H1 (cell line): ENCODE measurements around the gene DIPK1C. TPM values are rescaled to one million over a fixed set of nuclear protein-coding genes. Genes with fewer than 3 reads are reported as not detected.

Source experiments
- CTCF ChIA-PET: fragments of 300-600 bp; sonication (Branson Sonifier 250); formaldehyde crosslinking; loops from one replicate; lab custom pipeline; 2021; ENCODE audit not compliant: partially characterized antibody; lab: Charles Lee
- POLR2A ChIA-PET: fragments of 300-600 bp; sonication (Branson Sonifier 250); formaldehyde crosslinking; loops from one replicate; lab custom pipeline; 2021; ENCODE audit warnings: inconsistent platforms; ENCODE audit not compliant: partially characterized antibody; lab: Charles Lee
- DNase-seq, 2 experiments: peaks; one replicate each; pipeline versions ENCODE4 v3.0.0 to v3.0.0-alpha.2; 2010 to 2022; ENCODE audit warnings: low spot score in 2 of 2, low read depth in 1 of 2, mixed read lengths in 1 of 2
- FAIRE-seq: peaks from 2 replicates; lab custom pipeline; 2011; peaks lifted over from hg19 to GRCh38; lab: Jason Lieb, UNC
- H2AFZ ChIP-seq: 2 replicates; pipeline ENCODE4 v1.8.1; 2012; ENCODE audit warnings: low read length, inconsistent platforms
- H2AK5ac ChIP-seq: 2 replicates; pipeline ENCODE4 v1.6.1; 2013; ENCODE audit warnings: low read depth, low read length
- H2BK120ac ChIP-seq: replicated peaks from 2 replicates; pipeline ENCODE3; 2013; ENCODE audit warnings: low read depth, low read length, inconsistent platforms
- H2BK12ac ChIP-seq: 2 replicates; pipeline ENCODE4 v1.6.1; 2013; ENCODE audit warnings: low read depth, low read length
- H2BK15ac ChIP-seq: 2 replicates; pipeline ENCODE4 v1.6.1; 2013; ENCODE audit warnings: low read length
- H2BK20ac ChIP-seq: 2 replicates; pipeline ENCODE4 v1.6.1; 2013; ENCODE audit warnings: low read length
- H2BK5ac ChIP-seq: 2 replicates; pipeline ENCODE4 v1.6.1; 2013; ENCODE audit warnings: low read depth, low read length
- H3K14ac ChIP-seq: 2 replicates; pipeline ENCODE4 v1.6.1; 2013; ENCODE audit warnings: inconsistent platforms; ENCODE audit not compliant: insufficient read length
- H3K18ac ChIP-seq: 2 replicates; pipeline ENCODE4 v1.6.1; 2013; ENCODE audit warnings: low read length; ENCODE audit errors: extremely low read depth
- H3K23ac ChIP-seq: 2 replicates; pipeline ENCODE4 v1.6.1; 2013; ENCODE audit warnings: inconsistent platforms; ENCODE audit not compliant: insufficient read length
- H3K23me2 ChIP-seq: 2 replicates; pipeline ENCODE4 v1.6.1; 2013; ENCODE audit warnings: low read depth, low read length
- H3K27ac ChIP-seq: 2 replicates; pipeline ENCODE4 v1.6.1; 2011; ENCODE audit warnings: low read depth, low read length, inconsistent platforms
- H3K27me3 ChIP-seq, 4 experiments: replicated peaks in 1 of 4; 1 replicate in 1 of 4; 2 replicates in 3 of 4; pipeline versions ENCODE4 v1.6.1 to v1.8.1; 2011 to 2013; ENCODE audit warnings: low read length in 3 of 4, mild to moderate bottlenecking in 3 of 4, inconsistent platforms in 2 of 4, mixed read lengths in 2 of 4, moderate library complexity in 1 of 4; ENCODE audit not compliant: control insufficient read depth in 3 of 4, insufficient read depth in 3 of 4; ENCODE audit errors: extremely low read depth in 1 of 4
- H3K36me3 ChIP-seq, 4 experiments: 2 replicates each; pipeline versions ENCODE4 v1.6.1 to v1.8.1; 2011 to 2013; ENCODE audit warnings: mild to moderate bottlenecking in 4 of 4, low read length in 3 of 4, moderate library complexity in 2 of 4, control low read depth in 1 of 4, inconsistent platforms in 1 of 4; ENCODE audit not compliant: insufficient read depth in 4 of 4, control insufficient read depth in 2 of 4
- H3K4ac ChIP-seq: replicated peaks from 2 replicates; pipeline ENCODE3; 2013; ENCODE audit warnings: low read length, low read depth, mixed read lengths, inconsistent platforms; ENCODE audit not compliant: insufficient read length
- H3K4me1 ChIP-seq, 4 experiments: replicated peaks in 1 of 4; 1 replicate in 1 of 4; 2 replicates in 3 of 4; pipeline versions ENCODE4 v1.6.1 to v1.8.1; 2011 to 2013; ENCODE audit warnings: low read length in 3 of 4, inconsistent platforms in 2 of 4, mixed read lengths in 1 of 4; ENCODE audit not compliant: insufficient read depth in 4 of 4, control insufficient read depth in 3 of 4
- H3K4me2 ChIP-seq, 2 experiments: 2 replicates each; pipeline versions ENCODE4 v1.6.1 to v1.8.1; 2011 to 2013; ENCODE audit warnings: low read depth in 2 of 2, low read length in 2 of 2, control low read depth in 1 of 2, inconsistent platforms in 1 of 2, mild to moderate bottlenecking in 1 of 2; ENCODE audit not compliant: insufficient read depth in 1 of 2
- H3K4me3 ChIP-seq, 4 experiments: fragments of 200-600, 300-600 bp in 1 of 4; sonication (generic), shearing (Covaris generic), sonication (Bioruptor Twin) in 1 of 4; 2 replicates each; pipeline versions ENCODE4 v1.5.1 to v1.8.1; 2011 to 2016; ENCODE audit warnings: low read length in 4 of 4, low read depth in 3 of 4, control low read depth in 2 of 4, inconsistent platforms in 2 of 4, mild to moderate bottlenecking in 2 of 4, mixed read lengths in 1 of 4, moderate library complexity in 1 of 4; ENCODE audit not compliant: insufficient read depth in 2 of 4; ENCODE audit errors: extremely low read depth in 1 of 4
- H3K56ac ChIP-seq: replicated peaks from 2 replicates; pipeline ENCODE3; 2013; ENCODE audit warnings: low read depth, mild to moderate bottlenecking, mixed read lengths, low read length, inconsistent platforms; ENCODE audit not compliant: insufficient read length
- H3K79me1 ChIP-seq: 2 replicates; pipeline ENCODE4 v1.6.1; 2013; ENCODE audit warnings: low read depth, low read length, control low read depth
- H3K79me2 ChIP-seq, 2 experiments: 2 replicates each; pipeline versions ENCODE4 v1.6.1 to v1.8.1; 2012 to 2013; ENCODE audit warnings: low read length in 2 of 2, mild to moderate bottlenecking in 2 of 2, inconsistent platforms in 1 of 2; ENCODE audit not compliant: insufficient read depth in 2 of 2, control insufficient read depth in 1 of 2
- H3K9ac ChIP-seq, 4 experiments: replicated peaks in 1 of 4; 1 replicate in 1 of 4; 2 replicates in 3 of 4; pipeline versions ENCODE4 v1.6.1 to v1.8.1; 2011 to 2013; ENCODE audit warnings: low read depth in 3 of 4, low read length in 3 of 4, control low read depth in 2 of 4, mild to moderate bottlenecking in 2 of 4, moderate library complexity in 2 of 4, inconsistent platforms in 1 of 4; ENCODE audit errors: extremely low read depth in 1 of 4
- H3K9me3 ChIP-seq, 2 experiments: 2 replicates each; pipeline versions ENCODE4 v1.6.1 to v1.8.1; 2012 to 2013; ENCODE audit warnings: mild to moderate bottlenecking in 2 of 2, moderate library complexity in 2 of 2, control low read depth in 1 of 2, inconsistent platforms in 1 of 2, low read depth in 1 of 2, low read length in 1 of 2, mixed read lengths in 1 of 2; ENCODE audit not compliant: insufficient read depth in 2 of 2
- H4K20me1 ChIP-seq, 2 experiments: replicated peaks in 1 of 2; 2 replicates each; pipeline versions ENCODE3 to v1.8.1; 2011 to 2013; ENCODE audit warnings: inconsistent platforms in 2 of 2, low read length in 2 of 2, mild to moderate bottlenecking in 1 of 2; ENCODE audit not compliant: insufficient read depth in 2 of 2, control insufficient read depth in 1 of 2
- H4K5ac ChIP-seq: 2 replicates; pipeline ENCODE4 v1.6.1; 2013; ENCODE audit warnings: low read length, low read depth, mixed read lengths, inconsistent platforms; ENCODE audit not compliant: insufficient read length
- H4K8ac ChIP-seq: 2 replicates; pipeline ENCODE4 v1.8.0; 2013; ENCODE audit warnings: mild to moderate bottlenecking, moderate library complexity, low read length, inconsistent platforms; ENCODE audit not compliant: insufficient read depth; ENCODE audit errors: extremely low read depth
- H4K91ac ChIP-seq: replicated peaks from 2 replicates; pipeline ENCODE3; 2013; ENCODE audit warnings: low read length, mixed read lengths, inconsistent platforms; ENCODE audit not compliant: insufficient read length
- BACH1 ChIP-seq: IDR thresholded peaks from 2 replicates; pipeline ENCODE4 v1.6.1; 2012; ENCODE audit warnings: low read length, improper control_type of control experiment
- EGR1 ChIP-seq: IDR thresholded peaks from 2 replicates; pipeline ENCODE4 v1.6.1; 2011; ENCODE audit warnings: low read depth, low read length, borderline replicate concordance
- HDAC2 ChIP-seq, 2 experiments: fragments of 300-600 bp in 1 of 2; sonication (generic) in 1 of 2; IDR thresholded peaks; 2 replicates each; pipeline ENCODE4 v1.6.1; 2011 to 2012; ENCODE audit warnings: low read depth in 2 of 2, low read length in 2 of 2, mild to moderate bottlenecking in 2 of 2, moderate library complexity in 2 of 2, borderline replicate concordance in 1 of 2, inconsistent platforms in 1 of 2
- JUN ChIP-seq: IDR thresholded peaks from 2 replicates; pipeline ENCODE4 v1.6.1; 2011; ENCODE audit warnings: low read depth, mild to moderate bottlenecking, improper control_type of control experiment, low read length
- POLR2AphosphoS5 ChIP-seq: IDR thresholded peaks from 2 replicates; pipeline ENCODE4 v1.6.1; 2011; ENCODE audit warnings: low read depth, low read length
- SIRT6 ChIP-seq: IDR thresholded peaks from one replicate; pipeline ENCODE4 v1.7.1; 2012; ENCODE audit warnings: low read length, inconsistent platforms
- SP4 ChIP-seq: IDR thresholded peaks from 2 replicates; pipeline ENCODE4 v1.6.1; 2012; ENCODE audit warnings: low read length, inconsistent platforms
- SUZ12 ChIP-seq: fragments of 200-600 bp; sonication (generic); IDR thresholded peaks from 2 replicates; pipeline ENCODE4 v1.6.1; 2012; ENCODE audit warnings: mild to moderate bottlenecking, inconsistent platforms, low read length, moderate library complexity, mixed read lengths
- WGBS, 2 experiments: shearing (Covaris generic) in 1 of 2; methylation state at CpG; one replicate each; pipeline versions ENCODE4 v1.1.6 to v1.1.7; 2013 to 2015; ENCODE audit warnings: low lambda C conversion rate in 2 of 2, mixed read lengths in 2 of 2, inconsistent platforms in 1 of 2, low coverage in 1 of 2, missing lambda C conversion rate in 1 of 2; ENCODE audit not compliant: insufficient replicate concordance in 2 of 2, insufficient coverage in 1 of 2, insufficient read length in 1 of 2; ENCODE audit errors: extremely low coverage in 1 of 2, missing lambda C conversion rate in 1 of 2; 5-methylcytosine and 5-hydroxymethylcytosine counted together
- polyA plus RNA-seq, 7 experiments: library from polyadenylated mRNA; depleted of rRNA in 3 of 7; stranded (reverse) in 5 of 7; unstranded in 2 of 7; fragments of >200 nt in 5 of 7; fragments of 200-250 nt in 2 of 7; gene quantifications; 1 replicate in 5 of 7; 2 replicates in 1 of 7; 4 replicates in 1 of 7; pipeline versions ENCODE4 v1.2.1 to v1.2.3, GENCODE V29; 2011 to 2013; ENCODE audit warnings: missing spikeins in 2 of 7, mixed read lengths in 2 of 7
- total RNA-seq: library from RNA; stranded (reverse); fragmentation: NEBNext Ultra II Directional; extraction: Animal tissue kit (Norgen Biotek cat#: 25700); gene quantifications from 2 replicates; pipeline ENCODE4 v1.2.1, GENCODE V29; 2021
- TF ChIP-seq, protein P1 (sequence below): IDR thresholded peaks from 2 replicates; pipeline ENCODE4 v1.6.1; 2012; ENCODE audit warnings: inconsistent platforms

Gene DIPK1C
- total and polyA plus RNA-seq, 2 of the 8 experiments (the other 6 are each of a cell fraction or from before 2014, with no cell fraction given): 0.08 TPM; not detected in 1

DNA sequence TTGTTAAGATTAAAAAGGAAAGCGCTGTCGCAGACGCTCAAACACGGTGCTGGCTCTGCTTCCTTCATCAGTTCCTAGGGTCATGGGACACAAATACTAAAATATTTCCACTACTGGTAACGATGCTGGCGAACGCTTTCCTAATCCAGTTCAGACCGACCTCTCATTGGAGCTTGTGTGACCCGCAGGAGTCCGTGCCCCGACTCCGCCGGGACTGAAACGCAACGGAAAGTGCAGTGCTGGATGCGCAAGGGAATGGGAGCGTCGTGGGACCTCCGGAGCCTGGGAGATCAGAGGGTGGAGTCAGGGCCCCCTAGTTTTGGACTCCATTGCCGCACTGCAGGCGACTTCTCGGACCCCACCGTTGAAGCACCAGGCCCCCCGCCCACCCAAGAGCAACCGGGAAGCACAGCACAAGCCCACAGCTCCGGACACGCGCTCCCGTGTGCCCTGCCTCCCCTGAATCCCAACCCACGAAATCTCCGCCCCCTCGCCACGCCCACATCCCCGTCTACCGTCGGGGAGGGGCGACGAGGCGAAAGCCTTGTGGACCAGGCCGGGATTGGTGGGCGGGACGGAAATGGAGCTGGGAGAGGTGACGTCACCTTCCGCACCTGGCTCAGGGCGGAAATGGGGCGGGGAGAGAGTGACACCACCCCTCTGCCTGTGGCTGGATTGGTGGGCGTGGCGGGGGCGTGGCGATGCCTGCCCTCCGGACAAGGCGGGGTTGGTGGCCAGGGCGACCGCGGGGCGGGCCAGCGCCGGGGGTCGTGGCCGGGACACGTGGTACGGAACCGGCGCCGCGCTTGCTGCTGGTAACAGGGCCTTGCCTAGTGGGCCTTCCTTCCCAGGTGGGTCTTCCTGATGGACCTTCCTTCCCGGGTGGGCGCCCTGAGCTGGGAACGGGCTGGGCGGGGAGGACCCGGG lies 38.7 kb upstream of the DIPK1C start, which contains the start of gene CNDP2:
Gene CNDP2 (plus strand): TSS at position 783 of the 927 bp plus-strand sequence. CDS start 3,611 bp downstream, outside the sequence.
- Histone ChIP-seq H2BK5ac (peak within 1 kb of the TSS; percentile 90), H4K20me1 (peaks cover 0 to 9% of the 10 kb centered on the region in 2 experiments), H3K23ac (no peak within 1 kb of the TSS), H3K27me3 (no peaks in the 10 kb centered on the region), H3K36me3 (peaks cover 0 to 6% (median 2%) of the 10 kb centered on the region in 4 experiments; a peak in 3 of 8 replicates), H3K27ac (peak within 1 kb of the TSS; percentile 93), H2BK20ac (no peak within 1 kb of the TSS), H3K56ac (peak within 1 kb of the TSS; percentile 65), H3K4me3 (peak within 1 kb of the TSS; percentile 83 to 94 (median 88)), H2BK120ac (no peak within 1 kb of the TSS), H3K79me1 (peaks cover 9% of the 10 kb centered on the region; the same call in 1 of the 2 replicates), H3K23me2 (peaks cover 2% of the 10 kb centered on the region; the same call in 1 of the 2 replicates), H3K9ac (peak within 1 kb of the TSS; percentile 93 to 97 (median 95)), H3K4me1 (peaks cover 2 to 16% (median 5%) of the 10 kb centered on the region in 4 experiments; a peak in 5 of 7 replicates), H3K14ac (no peak within 1 kb of the TSS), H2AK5ac (0 out of 2 replicates have a peak within 1 kb of the TSS, but pooled peaks have one; percentile 28), H3K79me2 (peaks cover 19 to 36% of the 10 kb centered on the region in 2 experiments), H3K4ac (peak within 1 kb of the TSS; percentile 44), H3K4me2 (peak within 1 kb of the TSS; percentile 70 to 95), H2BK12ac (no peak within 1 kb of the TSS), H4K91ac (peak within 1 kb of the TSS; percentile 62), H3K18ac (peak within 1 kb of the TSS; percentile 63), H4K8ac (peak within 1 kb of the TSS; percentile 98), H2AFZ (0 out of 2 replicates have a peak within 1 kb of the TSS, but pooled peaks have one; percentile 19), H4K5ac (peak within 1 kb of the TSS; percentile 81), H3K9me3 (no peaks in the 10 kb centered on the region), H2BK15ac (no peak within 1 kb of the TSS; the same call in 1 of the 2 replicates)
- POLR2A ChIA-PET: interaction anchor here (0.8 to 2.5 kb wide), 14 partner anchors 9 to 149 kb away, joined by 3 to 19 read pairs (median 4); partner anchors contain the start of gene CNDP1
- WGBS, 2 experiments: 1% methylated on average over 54 of the region's 71 CpGs; no CpG with 5 or more reads in 1 of the 2 experiments
- peak; percentile 96 to 100 for DNase-seq
- CTCF ChIA-PET: interaction anchor here (0.7 to 7.4 kb wide), 6 partner anchors 17 to 184 kb away, joined by 3 to 98 read pairs (median 4); partner anchors contain the start of gene CNDP1
- no peak for FAIRE-seq
- TF ChIP-seq JUN (peak; percentile 94), SUZ12 (no peak), HDAC2 (IDR thresholded peaks at IDR 0.05; ENCODE audit: borderline replicate concordance in 1 of 2, low read depth in 2 of 2, low read length in 2 of 2) (peak in 1 of 2 experiments; percentile 4; a peak in 1 of 4 replicates), SP4 (peak; percentile 60; the same call in 1 of the 2 replicates), SIRT6 (no peak), POLR2AphosphoS5 (peak; percentile 91), EGR1 (no peak), BACH1 (0 out of 2 replicates have a peak, but pooled peaks have one; percentile 16)
- TF ChIP-seq, protein P1, sequence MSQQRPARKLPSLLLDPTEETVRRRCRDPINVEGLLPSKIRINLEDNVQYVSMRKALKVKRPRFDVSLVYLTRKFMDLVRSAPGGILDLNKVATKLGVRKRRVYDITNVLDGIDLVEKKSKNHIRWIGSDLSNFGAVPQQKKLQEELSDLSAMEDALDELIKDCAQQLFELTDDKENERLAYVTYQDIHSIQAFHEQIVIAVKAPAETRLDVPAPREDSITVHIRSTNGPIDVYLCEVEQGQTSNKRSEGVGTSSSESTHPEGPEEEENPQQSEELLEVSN: no peak; the same call in 1 of the 2 replicates
